ENCODE data around the gene DMGDH.

GRCh38 chr5:79005151-79005550 is 64.3 kb downstream of the DMGDH start:
- TF ChIP-seq NFIC (IDR thresholded peaks at IDR 0.05) (no peak), YY1 (IDR thresholded peaks at IDR 0.05; ENCODE audit: low read depth) (no peak), MAX (IDR thresholded peaks at IDR 0.05) (no peak), ZBTB7A (IDR thresholded peaks at IDR 0.05; ENCODE audit: low read depth) (no peak), USF1 (IDR thresholded peaks at IDR 0.05) (no peak), EP300 (IDR thresholded peaks at IDR 0.05; ENCODE audit: borderline replicate concordance) (no peak), TAF1 (IDR thresholded peaks at IDR 0.05; ENCODE audit: low read depth) (no peak), REST (IDR thresholded peaks at IDR 0.05; ENCODE audit: low read depth) (no peak), RAD21 (IDR thresholded peaks at IDR 0.05; ENCODE audit: low read depth) (no peak), CEBPB (IDR thresholded peaks at IDR 0.05) (no peak), CREB1 (IDR thresholded peaks at IDR 0.05; ENCODE audit: low read depth) (no peak)

All from Ishikawa (cell line).